ENCODE results near the gene RTCA. TPM values are rescaled to one million over a fixed set of nuclear protein-coding genes. Genes with fewer than 3 reads are reported as not detected.
"Not testable (repeated sequence)": the region's sequence is repeated elsewhere in the genome, so short reads cannot be mapped to it uniquely, and the experiment has no call there.

RTCA gene
- polyA plus RNA-seq, 3 donors, result 19.6 to 24.2 (median 20.9) TPM

DNA sequence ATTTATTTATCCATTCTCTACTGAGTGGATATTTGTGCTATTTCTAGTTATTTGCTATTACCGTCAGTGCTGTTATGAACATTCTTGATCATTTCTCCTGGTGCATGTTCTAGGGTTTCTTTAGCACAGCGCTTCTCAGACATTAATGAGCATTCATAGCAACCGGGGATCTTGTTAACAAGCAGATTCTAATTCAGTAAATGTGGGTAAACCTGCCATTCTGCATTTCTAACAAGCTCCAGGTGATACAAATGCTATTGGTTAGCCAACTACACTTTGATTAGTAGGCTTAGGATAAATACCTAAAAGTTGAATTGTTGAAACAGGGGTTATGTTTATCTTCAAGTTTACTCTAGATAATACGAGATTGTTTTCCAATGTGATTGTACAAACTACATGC lies 13.1 kb upstream of the RTCA start:
- 46 to 82% (median 78%) methylated on average over 4 of the region's 4 CpGs for WGBS, 3 donors
- no peak overlapping the region for H3K27ac ChIP-seq (ENCODE audit: low read depth, low read length)

DNA sequence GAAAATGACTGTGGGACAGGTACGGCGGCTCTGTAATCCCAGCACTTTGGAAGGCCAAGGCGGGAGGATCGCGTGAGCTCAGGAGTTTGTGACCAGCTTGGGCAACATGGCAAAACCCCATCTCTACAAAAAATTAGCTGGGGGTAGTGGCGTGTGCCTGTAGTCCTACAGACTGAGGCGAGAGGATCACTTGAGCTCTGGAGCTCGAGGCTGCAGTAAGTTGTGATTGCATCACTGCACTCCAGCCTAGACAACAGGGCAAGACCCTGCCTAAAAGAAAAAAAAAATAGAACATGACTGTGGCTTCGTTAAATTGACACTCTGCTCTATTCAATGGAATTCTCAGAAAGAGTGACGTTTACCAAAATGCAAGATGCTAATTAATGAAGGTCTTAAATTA lies 12.5 kb upstream of the RTCA start:
- WGBS, 3 donors, result 67 to 75% (median 75%) methylated on average over 10 of the region's 10 CpGs

DNA sequence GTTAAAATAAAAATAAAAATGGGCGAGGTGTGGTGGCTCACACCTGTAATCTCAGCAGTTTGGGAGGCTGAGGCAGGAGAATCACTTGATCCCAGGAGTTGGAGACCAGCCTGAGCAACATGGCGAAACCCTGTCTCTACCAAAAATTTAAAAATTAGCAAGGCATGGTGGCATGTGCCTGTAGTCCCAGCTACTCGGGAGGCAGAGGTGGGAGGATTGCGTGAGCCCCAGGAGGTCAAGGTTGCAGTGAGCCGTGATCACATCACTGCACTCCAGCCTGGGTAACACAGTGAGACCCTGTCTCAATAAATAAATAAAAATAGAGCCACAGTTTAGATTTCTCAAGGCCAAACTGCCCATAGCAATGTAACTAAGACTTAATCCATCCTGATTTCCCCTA lies 9.7 kb upstream of the RTCA start:
- H3K27ac ChIP-seq (ENCODE audit: low read depth, low read length), result not testable (repeated sequence)
- 83 to 92% (median 89%) methylated on average over 5 of the region's 5 CpGs for WGBS, 3 donors

More for the DNA sequence above, 12.5 kb upstream of the RTCA start:
- no peak overlapping the region for H3K27ac ChIP-seq (ENCODE audit: low read depth, low read length)

DNA sequence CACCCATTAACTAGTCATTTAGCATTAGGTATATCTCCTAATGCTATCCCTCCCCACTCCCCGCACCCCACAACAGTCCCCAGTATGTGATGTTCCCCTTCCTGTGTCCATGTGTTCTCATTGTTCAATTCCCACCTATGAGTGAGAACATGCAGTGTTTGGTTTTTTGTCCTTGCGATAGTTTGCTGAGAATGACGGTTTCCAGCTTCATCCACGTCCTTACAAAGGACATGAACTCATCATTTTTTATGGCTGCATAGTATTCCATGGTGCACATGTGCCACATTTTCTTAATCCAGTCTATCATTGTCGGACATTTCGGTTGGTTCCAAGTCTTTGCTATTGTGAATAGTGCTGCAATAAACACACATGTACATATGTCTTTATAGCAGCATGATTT lies 7.6 kb upstream of the RTCA start:
- not testable (repeated sequence) for H3K27ac ChIP-seq (ENCODE audit: low read depth, low read length)
- 77 to 96% (median 90%) methylated on average over 6 of the region's 6 CpGs for WGBS, 3 donors

DNA sequence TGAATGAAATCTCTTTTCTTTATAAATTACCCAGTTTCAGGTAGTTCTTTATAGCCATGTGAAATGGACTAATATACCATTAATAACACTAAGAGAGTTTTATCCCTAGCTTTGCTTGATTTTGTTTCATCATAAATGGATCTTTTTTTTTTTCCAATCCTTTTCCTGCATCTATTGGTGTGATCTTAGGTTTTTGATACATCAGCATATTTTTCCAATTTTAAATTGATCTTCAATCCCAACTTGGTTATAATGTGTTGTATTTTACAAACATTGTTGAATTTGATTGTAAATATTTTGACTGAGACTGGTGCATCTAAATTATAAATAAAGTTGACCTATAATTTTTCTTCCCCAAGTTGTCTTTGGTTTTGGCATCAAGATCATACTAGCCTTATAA lies 4.3 kb upstream of the RTCA start:
- no peak overlapping the region for H3K27ac ChIP-seq (ENCODE audit: low read depth, low read length)

DNA sequence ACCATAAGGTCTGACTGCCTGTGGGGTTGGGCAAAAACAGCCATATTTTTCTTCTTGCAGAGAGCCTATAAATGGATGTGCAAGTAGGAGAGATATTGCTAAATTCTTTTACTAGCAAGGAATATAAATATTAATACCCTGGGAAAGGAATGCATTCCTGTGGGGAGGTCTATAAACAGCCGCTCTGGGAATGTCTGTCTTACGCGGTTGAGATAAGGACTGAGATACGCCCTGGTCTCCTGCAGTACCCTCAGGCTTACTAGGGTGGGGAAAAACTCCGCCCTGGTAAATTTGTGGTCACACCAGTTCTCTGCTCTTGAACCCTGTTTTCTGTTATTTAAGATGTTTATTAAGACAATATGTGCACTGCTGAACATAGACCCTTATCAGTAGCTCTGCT lies 1.9 kb upstream of the RTCA start:
- H3K27ac ChIP-seq (ENCODE audit: low read depth, low read length), result not testable (repeated sequence)
- WGBS, 3 donors, result 89 to 97% (median 92%) methylated on average over 5 of the region's 5 CpGs

DNA sequence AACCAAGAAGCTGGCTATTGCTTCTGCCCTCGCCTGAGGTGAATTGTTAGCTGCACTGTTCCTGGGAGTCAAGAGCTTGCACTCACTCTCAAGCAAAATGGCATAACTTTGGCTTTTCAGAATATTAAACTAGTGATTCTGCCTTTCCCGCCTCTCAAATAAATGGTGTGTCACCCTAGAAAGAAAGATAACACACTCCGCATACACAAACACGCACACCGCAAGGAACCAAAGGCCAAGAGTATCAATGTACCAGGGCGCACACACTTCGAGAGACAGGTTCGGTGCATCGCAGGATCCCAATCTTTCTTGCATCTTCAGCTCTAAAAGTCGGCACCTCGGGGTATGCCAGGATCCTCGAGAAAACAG lies 470 bp upstream of the RTCA start:
- no peak overlapping the region for H3K27ac ChIP-seq (ENCODE audit: low read depth, low read length)
- WGBS, 3 donors, result 1 to 4% (median 1%) methylated on average over 12 of the region's 12 CpGs

DNA sequence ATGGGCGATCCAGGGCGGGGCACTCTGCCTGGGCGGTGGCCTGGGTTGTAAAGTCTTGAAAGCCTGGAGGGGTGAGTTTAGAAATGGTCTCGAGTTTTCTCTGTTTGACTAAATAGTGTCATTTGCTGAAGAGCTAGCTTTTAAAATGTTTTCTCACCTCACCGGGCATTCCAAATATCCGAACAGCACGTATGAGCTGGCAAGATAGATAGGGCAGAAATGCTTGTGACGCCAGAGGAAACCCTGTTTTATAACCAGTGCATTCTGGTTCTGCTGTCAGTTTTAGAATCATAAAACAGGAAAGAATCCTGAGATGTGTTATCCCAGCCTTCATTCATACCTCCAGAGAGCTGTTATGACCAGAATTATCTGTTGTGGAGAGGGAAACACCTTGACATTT lies 725 bp downstream of the RTCA start:
- H3K27ac ChIP-seq (ENCODE audit: low read depth, low read length), result no peak overlapping the region
- 0 to 1% (median 0%) methylated on average over 8 of the region's 8 CpGs for WGBS, 3 donors

DNA sequence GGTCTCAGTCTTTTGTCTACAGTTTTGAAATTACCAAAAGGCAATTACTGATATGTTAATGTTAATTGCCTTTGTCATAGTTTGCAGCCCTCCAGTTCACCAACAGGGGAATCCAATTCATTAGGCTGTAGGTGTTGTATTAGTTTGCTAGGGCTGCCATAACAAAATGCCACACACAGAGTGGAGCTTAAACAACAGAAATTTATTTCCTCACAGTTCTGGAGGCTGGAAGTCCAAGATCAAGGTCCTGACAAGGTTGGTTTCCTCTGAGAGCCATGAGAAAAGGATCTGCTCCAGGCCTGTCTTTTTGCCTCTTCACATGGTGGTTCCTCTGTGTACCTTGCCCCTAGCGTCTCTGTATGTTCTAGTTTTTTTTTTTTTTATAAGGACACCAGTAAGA lies 1.3 kb downstream of the RTCA start:
- no peak overlapping the region for H3K27ac ChIP-seq (ENCODE audit: low read depth, low read length)
- 82 to 88% (median 86%) methylated on average over 1 of the region's 1 CpG for WGBS, 3 donors

DNA sequence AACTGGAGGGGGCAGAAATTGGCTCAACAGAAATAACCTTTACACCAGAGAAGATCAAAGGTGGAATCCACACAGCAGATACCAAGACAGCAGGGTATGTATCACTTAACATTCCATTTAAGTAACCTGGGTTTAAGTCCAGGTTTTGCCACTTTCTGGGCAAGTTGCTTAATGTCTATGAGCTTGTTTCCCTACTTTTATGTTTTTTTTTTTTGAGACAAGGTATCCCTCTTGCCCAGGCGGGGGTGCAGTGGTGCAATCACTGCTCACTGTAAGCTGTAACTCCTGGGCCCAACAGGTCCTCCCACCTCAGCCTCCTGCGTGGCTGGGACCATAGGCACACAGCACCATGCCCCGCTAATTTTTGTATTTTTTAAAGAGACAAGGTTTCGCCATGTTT lies 2.2 kb downstream of the RTCA start:
- no peak overlapping the region for H3K27ac ChIP-seq (ENCODE audit: low read depth, low read length)
- WGBS, 3 donors, result 96 to 99% (median 97%) methylated on average over 4 of the region's 4 CpGs

DNA sequence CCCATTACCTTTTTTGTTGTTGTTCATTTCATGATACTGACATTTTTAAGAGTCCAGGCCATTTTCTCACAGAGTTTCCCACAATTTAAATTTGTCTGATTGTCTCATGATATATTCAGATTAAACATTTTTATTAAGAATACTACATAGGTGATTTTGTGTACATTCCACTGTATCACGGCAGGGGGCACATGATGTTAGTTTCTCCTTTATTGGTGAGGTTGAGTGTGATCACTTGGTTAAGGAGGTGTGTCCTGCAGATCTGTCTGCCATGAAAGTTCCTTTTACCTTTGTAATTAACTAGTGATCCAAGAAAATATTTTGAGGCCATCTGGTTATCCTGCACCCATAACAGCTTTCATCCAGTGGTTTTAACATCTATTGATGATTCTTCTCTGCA lies 11.8 kb downstream of the RTCA start:
- H3K27ac ChIP-seq (ENCODE audit: low read depth, low read length), result no peak overlapping the region

DNA sequence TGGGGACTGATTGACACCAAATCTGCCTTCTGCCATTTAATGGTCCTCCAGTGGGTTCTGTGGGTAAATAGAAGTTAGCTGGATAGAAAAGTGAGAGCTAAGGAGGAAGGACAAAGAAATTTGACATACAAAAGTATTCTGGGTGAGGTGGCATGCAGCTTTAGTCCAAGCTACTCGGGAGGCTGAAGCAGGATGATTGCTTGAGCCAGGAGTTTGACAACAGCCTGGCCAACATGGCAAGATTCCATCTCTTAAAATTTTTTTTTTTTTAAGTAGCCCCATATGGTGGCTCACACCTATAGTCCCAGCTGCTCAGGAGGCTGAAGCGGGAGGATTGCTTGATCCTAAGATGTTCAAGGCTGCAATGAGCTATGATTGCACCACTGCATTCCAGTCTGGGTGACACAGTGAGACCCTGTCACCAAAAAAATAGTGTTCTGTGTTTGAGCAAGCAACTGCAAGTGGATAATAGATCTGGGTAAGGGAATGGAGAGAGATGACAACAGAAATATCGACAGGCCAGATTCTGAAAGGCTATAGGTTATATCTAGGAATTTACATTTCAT lies 13.4 kb downstream of the RTCA start:
- no peak overlapping the region for H3K27ac ChIP-seq (ENCODE audit: low read depth, low read length)
- WGBS, 3 donors, result 74 to 86% (median 84%) methylated on average over 3 of the region's 3 CpGs

More for the DNA sequence above, 11.8 kb downstream of the RTCA start:
- WGBS, 3 donors, result 63 to 79% (median 67%) methylated on average over 1 of the region's 1 CpG

DNA sequence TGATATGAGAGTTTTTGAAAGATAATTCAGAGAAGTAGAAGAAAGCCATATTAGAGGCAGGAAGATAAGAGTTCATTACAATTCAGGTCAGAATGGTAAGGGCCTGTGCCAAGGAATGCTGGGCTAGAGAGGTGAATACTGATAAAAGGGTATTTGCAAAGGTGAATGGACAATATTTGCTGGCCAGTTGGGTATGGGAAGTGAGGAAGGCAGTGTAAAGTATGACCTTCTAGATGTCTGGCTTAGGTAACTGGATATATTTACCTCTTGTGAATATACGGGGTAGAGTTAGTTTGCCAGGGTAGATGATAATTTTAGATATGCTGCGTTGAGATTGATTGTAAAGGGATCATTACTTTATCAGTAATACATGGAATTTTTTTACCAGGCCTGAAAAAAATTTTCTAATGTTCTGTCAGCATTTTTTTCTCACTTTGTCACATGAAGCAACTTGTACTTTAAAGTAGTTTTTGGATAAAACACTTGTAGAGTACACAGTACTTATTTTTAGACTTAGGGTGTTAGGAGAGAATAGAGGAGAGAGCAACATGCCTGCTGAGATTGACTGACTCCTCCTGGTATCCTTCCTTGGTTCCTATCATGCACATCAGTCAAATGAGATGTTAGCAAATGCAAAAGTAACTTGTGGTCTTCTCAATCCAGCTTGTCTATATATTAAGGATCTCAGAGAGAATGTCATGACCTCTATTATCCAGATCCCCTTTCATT lies 14.1 kb downstream of the RTCA start:
- H3K27ac ChIP-seq (ENCODE audit: low read depth, low read length), result no peak overlapping the region
- 30 to 83% (median 80%) methylated on average over 2 of the region's 2 CpGs for WGBS, 3 donors

DNA sequence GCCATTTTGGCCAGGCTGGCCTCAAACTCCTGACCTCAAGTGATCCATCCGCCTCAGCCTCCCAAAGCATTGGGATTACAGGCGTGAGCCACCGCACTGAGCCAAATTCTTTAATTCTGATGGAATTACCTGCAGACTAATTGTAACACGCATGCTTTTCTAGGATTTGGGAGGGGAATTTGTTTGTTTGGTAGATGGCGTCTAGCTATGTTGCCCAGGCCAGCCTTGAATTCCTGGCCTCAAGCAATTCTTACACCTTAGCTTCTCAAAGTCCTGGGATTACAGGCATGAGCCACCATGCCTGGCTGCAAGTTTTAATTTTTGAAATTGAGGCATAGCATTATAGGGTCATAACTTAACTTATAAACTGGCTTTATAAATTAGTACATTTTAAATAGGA lies 18.6 kb downstream of the RTCA start:
- 96 to 99% (median 98%) methylated on average over 5 of the region's 5 CpGs for WGBS, 3 donors
- H3K27ac ChIP-seq (ENCODE audit: low read depth, low read length), result no peak overlapping the region

DNA sequence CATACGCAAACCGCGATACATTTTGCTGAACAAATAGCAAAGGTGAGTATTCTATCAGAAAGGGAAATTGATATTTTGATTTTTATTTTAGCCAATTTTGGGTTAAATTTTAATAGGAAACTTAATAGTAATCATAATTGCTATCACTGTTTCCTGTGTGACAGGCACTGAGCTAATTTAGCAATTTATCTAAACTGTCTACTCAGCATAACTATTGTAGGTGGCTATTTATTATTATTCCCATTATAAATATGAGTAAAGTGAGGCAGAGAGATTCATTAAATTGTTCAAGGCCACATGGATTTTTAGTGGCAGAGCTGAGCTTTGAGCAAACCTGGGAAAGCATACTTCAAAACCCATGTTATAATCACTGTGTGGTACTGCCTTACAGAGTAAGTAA lies 21.1 kb downstream of the RTCA start:
- WGBS, 3 donors, result 97 to 98% (median 97%) methylated on average over 3 of the region's 3 CpGs
- H3K27ac ChIP-seq (ENCODE audit: low read depth, low read length), result no peak overlapping the region

DNA sequence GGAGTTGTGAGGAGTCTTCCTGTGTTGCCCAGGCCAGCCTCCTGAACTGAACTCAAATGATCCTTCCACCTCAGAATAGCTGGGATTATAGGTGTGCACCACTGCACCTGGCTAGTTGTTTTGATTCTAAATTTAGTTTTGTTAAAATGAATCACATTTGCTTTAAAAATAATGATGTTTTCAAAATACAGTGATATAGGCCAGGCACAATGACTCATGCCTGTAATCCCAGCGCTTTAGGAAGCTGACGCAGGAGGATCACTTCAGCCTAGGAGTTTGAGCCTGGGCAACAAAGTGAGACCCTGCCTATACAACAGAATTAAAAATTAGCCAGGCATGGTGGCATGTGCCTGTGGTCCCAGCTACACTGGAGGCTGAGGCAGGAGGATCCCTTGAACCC lies 24.3 kb downstream of the RTCA start:
- H3K27ac ChIP-seq (ENCODE audit: low read depth, low read length), result no peak overlapping the region
- WGBS, 3 donors, result 91 to 100% (median 95%) methylated on average over 2 of the region's 2 CpGs

DNA sequence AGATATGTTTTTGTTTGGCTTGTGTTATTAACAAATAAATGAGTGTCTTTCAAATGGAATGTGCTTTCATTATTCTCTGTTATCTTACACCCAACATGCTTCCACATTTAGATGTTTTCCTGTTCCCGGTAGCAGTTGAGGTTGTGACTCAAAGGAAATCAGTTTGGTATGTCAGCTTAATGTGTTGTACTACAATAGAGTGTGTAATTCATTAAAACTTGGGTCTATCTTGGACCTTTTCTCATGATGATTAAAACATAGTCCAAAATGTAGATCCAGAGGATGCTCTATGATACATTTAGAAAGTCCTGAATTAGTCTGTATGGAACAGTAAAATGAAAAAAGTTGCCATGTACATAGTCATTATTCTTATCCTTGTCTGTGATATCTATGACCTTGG lies 26.7 kb downstream of the RTCA start:
- 26 to 32% (median 30%) methylated on average over 1 of the region's 1 CpG for WGBS, 3 donors
- no peak overlapping the region for H3K27ac ChIP-seq (ENCODE audit: low read depth, low read length)

DNA sequence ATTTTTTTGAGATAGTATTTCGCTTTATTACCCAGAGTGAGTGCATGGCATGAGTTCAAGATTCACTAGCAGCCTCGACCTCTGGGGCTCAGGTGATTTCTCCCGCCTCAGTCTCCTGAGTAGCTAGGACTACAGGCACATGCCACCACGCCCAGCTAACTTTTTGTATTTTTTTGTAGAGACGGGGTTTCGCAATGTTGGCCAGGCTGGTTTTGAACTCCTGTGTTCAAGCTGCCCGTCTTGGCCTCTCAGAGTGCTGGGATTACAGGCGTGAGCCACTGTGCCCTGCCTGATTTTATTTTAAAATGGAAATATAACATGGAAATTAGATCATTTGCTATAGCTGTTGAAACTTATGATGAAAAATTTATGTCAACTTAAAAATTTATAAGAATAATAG lies 30.1 kb downstream of the RTCA start:
- no peak overlapping the region for H3K27ac ChIP-seq (ENCODE audit: low read depth, low read length)
- WGBS, 3 donors, result 88 to 93% (median 90%) methylated on average over 8 of the region's 8 CpGs

DNA sequence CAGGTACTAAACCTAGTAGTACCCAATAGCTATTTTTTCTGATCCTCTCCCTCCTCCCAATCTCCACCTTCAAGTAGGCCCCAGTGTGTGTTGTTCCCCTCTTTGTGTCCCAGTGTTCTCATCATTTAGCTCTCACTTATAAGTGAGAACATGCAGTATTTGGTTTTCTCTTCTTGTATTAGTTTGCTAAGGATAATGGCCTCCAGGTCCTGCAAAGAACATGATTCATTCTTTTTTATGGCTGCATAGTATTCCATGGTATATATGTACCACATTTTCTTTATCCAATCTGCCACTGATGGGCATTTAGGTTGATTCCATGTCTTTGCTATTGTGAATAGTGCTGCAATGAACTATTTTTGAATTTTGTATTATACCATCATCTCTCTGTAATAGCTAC lies 31.0 kb downstream of the RTCA start:
- H3K27ac ChIP-seq (ENCODE audit: low read depth, low read length), result not testable (repeated sequence)

DNA sequence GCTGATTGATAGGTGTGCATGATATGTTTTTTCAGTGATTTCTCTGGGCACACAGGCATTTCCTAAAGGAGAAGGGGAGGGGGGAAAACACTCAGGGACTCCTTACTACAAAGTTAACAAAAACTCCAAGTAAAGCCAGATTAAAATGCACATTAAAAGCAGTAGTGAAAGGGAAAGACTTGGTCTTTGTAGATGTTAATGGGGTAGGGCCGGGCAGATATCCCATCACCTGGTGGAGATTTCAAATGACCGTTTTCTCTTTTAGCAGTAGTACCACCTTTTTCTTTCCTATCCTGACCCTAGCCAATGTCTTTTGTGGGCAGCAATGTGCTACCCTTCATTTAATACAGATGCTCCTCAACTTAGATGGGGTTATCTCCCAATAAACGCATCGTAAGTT lies 32.5 kb downstream of the RTCA start:
- H3K27ac ChIP-seq (ENCODE audit: low read depth, low read length), result no peak overlapping the region
- 85 to 96% (median 95%) methylated on average over 4 of the region's 4 CpGs for WGBS, 3 donors

All from adipose tissue (tissue), 3 donors.